Measurements from ENCODE around the gene UBE2H.

UBE2H gene

DNA sequence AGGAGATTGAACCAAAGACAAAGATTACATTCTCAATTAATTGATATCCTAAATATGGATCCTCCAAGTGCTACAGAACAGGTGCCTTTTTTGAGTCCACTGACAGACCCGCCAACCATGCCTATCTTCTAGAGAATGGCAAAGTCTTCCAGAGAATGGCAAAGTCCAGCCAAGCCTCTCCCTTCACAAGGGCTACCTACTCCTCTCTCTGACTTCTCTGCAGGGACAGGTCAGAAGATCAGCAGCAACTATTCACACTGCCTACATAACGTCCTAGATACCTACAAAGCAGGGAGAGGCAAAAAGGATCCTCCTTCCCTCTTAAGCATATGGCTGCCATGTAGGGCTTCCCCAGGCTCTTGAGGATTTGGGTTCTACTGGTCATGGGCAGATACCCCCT lies 12.4 kb downstream of the UBE2H start:
- no peaks in the 10 kb centered on the region for H3K27me3 ChIP-seq (ENCODE audit: insufficient read depth, low read depth, severe bottlenecking)
- peaks cover 3% of the 10 kb centered on the region; the same call in 1 of the 2 replicates for H3K36me3 ChIP-seq
- no peak for DNase-seq
- H3K9me3 ChIP-seq (ENCODE audit: severe bottlenecking): no peaks in the 10 kb centered on the region
- TF ChIP-seq, protein P1, sequence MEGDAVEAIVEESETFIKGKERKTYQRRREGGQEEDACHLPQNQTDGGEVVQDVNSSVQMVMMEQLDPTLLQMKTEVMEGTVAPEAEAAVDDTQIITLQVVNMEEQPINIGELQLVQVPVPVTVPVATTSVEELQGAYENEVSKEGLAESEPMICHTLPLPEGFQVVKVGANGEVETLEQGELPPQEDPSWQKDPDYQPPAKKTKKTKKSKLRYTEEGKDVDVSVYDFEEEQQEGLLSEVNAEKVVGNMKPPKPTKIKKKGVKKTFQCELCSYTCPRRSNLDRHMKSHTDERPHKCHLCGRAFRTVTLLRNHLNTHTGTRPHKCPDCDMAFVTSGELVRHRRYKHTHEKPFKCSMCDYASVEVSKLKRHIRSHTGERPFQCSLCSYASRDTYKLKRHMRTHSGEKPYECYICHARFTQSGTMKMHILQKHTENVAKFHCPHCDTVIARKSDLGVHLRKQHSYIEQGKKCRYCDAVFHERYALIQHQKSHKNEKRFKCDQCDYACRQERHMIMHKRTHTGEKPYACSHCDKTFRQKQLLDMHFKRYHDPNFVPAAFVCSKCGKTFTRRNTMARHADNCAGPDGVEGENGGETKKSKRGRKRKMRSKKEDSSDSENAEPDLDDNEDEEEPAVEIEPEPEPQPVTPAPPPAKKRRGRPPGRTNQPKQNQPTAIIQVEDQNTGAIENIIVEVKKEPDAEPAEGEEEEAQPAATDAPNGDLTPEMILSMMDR (IDR thresholded peaks at IDR 0.05; ENCODE audit: low read depth, low read length): no peak
- H3K27ac ChIP-seq: no peak overlapping the region
- H3K4me3 ChIP-seq (ENCODE audit: low read depth, low read length): no peak overlapping the region

DNA sequence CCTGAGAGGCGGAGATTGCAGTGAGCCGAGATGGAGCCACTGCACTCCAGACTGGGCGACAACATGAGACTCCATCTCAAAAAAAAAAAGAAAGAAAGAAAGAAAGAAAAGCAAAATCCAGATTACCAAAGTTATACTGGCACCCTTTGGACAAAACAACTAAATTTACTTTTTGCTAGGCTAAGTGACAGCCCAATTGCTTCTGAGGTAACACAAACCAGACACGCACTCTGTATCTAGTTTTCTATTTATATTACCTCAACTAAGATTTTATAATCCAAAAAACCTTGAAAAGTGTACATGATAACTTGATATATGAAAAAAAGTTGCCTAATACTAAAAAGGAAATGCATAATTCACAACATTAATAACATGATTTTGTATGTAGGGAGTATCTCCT lies 12.9 kb downstream of the UBE2H start:
- H3K27me3 ChIP-seq (ENCODE audit: insufficient read depth, low read depth, severe bottlenecking): no peaks in the 10 kb centered on the region
- H3K9me3 ChIP-seq (ENCODE audit: severe bottlenecking): no peaks in the 10 kb centered on the region
- peaks cover 3% of the 10 kb centered on the region; the same call in 1 of the 2 replicates for H3K36me3 ChIP-seq
- H3K4me3 ChIP-seq (ENCODE audit: low read depth, low read length): no peak overlapping the region
- TF ChIP-seq, protein P1 (IDR thresholded peaks at IDR 0.05; ENCODE audit: low read depth, low read length): no peak
- H3K27ac ChIP-seq: no peak overlapping the region
- DNase-seq: no peak

DNA sequence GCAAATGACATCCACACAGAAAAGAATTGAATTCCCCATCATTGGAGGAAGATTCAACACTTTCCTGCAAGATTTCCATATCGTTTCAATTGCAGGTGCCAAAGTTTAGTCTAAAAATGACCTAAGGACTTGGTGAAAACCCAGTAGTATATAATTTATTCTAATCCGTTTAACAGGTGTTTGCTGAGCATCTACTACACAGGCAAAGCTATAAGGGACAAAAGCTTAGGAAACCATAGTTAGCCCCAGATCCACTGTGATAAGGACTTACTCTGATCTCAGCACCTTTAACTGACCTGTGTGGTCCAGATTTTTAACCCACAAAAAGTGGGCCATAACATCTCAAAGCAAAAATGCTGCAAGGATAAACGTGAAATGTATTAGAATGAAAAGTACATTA lies 19.1 kb downstream of the UBE2H start:
- H3K27me3 ChIP-seq (ENCODE audit: insufficient read depth, low read depth, severe bottlenecking): no peaks in the 10 kb centered on the region
- no peak for DNase-seq
- no peaks in the 10 kb centered on the region for H3K36me3 ChIP-seq
- no peak overlapping the region for H3K4me3 ChIP-seq (ENCODE audit: low read depth, low read length)
- TF ChIP-seq, protein P1 (IDR thresholded peaks at IDR 0.05; ENCODE audit: low read depth, low read length): no peak
- no peaks in the 10 kb centered on the region for H3K9me3 ChIP-seq (ENCODE audit: severe bottlenecking)
- no peak overlapping the region for H3K27ac ChIP-seq

DNA sequence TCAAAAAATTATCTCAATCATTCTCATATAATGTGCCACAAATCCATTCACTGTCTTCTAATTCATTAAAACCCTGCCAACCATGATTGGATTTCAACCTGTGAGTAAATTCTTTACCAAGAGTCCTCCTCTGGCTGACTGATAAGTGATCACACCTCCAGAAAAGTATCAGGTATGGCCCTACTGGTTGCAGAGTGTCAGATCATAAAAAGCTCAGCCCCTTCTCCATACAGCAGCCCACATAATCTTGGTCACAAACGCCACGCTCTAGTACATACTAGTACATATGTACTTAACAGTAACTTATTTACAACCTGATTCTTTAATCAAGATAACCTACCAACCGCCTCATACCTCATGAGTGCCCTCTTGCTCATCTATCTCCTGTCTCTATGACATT lies 26.1 kb downstream of the UBE2H start:
- no peaks in the 10 kb centered on the region for H3K9me3 ChIP-seq (ENCODE audit: severe bottlenecking)
- no peak overlapping the region for H3K27ac ChIP-seq
- TF ChIP-seq, protein P1 (IDR thresholded peaks at IDR 0.05; ENCODE audit: low read depth, low read length): no peak
- no peak for DNase-seq
- H3K27me3 ChIP-seq (ENCODE audit: insufficient read depth, low read depth, severe bottlenecking): no peaks in the 10 kb centered on the region
- H3K4me3 ChIP-seq (ENCODE audit: low read depth, low read length): no peak overlapping the region
- no peaks in the 10 kb centered on the region; the same call in 1 of the 2 replicates for H3K36me3 ChIP-seq

DNA sequence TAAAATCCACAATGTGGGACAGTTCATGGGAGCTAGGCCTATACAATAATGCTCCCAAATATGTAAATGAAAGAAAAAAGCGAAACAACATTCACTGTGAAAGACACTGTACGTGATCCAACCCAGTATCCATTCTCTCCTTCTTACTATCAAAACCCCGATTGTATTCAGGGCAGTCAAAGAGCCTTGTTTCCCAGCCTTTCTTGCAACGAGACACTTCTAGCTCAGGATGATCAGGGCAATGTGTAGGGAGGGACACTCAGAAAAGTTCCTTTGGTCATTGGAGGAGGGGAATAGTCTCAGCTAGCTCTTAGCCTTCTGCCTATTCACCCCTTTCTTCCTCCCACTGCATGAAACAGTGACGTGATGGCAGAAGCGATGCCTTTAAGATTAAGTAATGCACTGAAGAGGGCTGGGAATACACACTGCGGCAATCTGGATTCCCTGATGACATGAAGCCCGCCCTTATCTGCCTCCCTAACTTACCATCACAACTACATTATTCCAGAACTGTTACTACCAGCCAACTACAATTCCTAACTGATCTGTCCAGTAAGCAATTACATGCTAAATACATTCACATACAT lies 27.3 kb downstream of the UBE2H start:
- Histone ChIP-seq H3K27me3 (ENCODE audit: insufficient read depth, low read depth, severe bottlenecking) (no peaks in the 10 kb centered on the region), H3K27ac (no peak overlapping the region), H3K9me3 (ENCODE audit: severe bottlenecking) (no peaks in the 10 kb centered on the region), H3K36me3 (no peaks in the 10 kb centered on the region; the same call in 1 of the 2 replicates), H3K4me3 (ENCODE audit: low read depth, low read length) (no peak overlapping the region)
- no peak for DNase-seq
- TF ChIP-seq, protein P1 (IDR thresholded peaks at IDR 0.05; ENCODE audit: low read depth, low read length): no peak

DNA sequence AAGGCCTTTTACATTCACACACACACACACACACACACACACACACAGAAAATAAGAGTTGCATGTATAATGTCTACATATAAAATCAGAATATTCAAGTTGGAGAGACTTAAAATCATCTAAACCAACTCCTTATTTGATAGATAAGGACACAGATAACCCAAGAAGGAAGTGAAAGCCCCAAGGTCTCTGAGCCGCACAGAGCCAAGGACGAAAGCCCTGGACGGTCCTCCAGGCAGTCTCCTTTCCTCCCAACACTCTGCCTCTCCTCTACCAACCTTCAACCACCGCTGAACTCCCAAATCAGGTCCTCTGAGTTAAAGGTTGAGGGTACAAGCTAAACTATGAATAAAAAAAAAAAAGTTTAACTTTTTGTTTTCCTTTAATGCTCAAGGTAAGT lies 28.2 kb downstream of the UBE2H start:
- Histone ChIP-seq H3K27ac (no peak overlapping the region), H3K27me3 (ENCODE audit: insufficient read depth, low read depth, severe bottlenecking) (no peaks in the 10 kb centered on the region), H3K4me3 (ENCODE audit: low read depth, low read length) (no peak overlapping the region), H3K9me3 (ENCODE audit: severe bottlenecking) (no peaks in the 10 kb centered on the region), H3K36me3 (peaks cover under 1% of the 10 kb centered on the region; the same call in 1 of the 2 replicates)
- TF ChIP-seq, protein P1 (IDR thresholded peaks at IDR 0.05; ENCODE audit: low read depth, low read length): no peak
- DNase-seq: no peak

Data from WERI-Rb-1 (cell line).